Measurements from ENCODE around the gene FDXACB1.
A peak's percentile ranks its signal among the peaks of the same experiment; 100 is the strongest.

The FDXACB1 gene

DNA sequence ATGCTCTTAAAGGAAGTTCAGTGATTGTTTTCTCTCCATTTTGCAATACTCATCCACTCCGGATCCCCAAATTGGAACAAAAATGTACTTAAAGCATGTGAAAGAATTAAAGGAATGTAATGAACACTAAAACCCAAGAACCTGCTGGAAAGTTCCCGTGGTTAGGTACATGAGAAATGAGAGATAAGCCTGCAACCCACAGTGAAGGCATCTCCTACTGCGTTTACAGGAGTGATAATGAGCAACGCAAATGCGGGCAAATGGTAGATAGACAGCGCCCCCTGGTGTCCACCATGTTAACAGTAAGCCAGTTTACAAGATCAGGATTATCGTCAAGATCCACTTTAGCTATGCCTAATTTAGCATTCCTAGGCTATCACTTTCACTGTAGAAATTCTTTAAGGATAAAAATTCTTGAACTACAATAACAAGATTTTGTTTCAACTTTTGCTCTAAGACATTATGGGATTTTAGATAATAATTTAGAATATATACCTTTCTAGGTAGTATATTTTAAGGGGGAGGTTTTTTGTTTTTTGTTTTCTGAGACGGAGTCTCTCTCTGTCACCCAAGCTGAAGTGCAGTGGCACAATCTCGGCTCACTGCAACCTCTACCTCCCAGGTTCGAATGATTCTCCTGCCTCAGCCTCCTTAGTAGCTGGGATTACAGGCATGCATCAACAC lies 37.5 kb downstream of the FDXACB1 start:
- peak; percentile 87 for DNase-seq

DNA sequence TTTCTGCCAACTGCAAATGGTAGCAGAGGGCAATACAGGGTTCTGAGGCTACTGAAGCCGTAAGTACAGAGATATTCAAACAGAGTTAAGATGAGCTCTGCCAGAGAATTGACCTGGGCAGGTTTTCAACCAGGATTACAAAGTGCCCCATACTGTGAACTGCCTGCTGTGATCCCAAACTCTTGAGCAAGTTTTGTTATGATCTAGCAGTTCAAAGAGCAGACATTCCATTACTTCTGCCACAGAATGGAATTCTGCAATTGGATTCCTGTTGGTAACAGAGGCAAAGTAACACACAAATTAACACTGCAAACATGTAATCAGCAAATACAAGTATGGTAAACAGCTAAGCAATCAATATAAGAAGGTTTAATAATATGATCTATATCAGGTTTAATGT lies 38.8 kb downstream of the FDXACB1 start:
- no peak for DNase-seq

DNA sequence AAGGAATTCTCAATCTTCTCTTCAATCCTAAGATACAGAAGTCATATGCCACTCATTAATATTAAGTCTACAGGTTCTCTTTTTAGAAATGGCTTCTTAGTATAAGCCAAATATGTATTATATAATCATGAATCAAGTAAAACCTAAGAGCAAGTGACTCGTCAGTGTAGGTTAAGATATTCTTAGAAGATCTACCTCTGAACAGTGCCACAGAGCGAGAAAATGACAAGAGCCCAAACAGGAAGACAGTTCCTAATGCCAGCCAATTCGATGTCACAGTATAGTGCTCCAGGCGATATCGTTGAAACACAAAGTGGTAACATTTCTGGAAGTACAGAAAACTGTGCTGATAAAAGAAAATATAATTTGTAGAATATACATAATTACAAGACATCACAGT lies 40.9 kb downstream of the FDXACB1 start:
- no peak for DNase-seq

DNA sequence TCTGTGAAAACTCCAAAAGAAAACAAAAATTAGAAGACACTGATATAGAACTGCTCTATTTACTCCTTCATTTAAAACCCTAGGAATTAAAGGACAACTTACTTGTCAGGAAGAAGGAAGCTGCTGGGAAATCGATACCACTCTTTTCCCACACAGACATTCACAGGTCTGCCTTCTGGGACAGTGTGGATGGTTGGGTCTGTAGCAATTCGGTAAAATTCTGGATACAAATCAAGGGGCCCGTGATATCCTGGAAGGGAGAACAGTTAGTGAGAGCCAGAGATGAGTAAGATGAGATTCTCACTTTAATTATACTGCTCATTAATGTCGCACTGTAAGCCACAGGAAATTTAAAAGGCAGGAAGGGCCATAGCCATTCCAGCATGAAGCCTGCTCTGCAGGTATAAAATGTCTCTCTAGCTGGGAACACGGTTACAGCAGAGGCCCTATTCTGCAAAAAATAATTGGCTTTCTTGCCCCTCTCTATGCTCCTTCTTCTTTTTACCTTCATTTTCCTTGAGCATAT lies 41.5 kb downstream of the FDXACB1 start:
- DNase-seq = no peak

DNA sequence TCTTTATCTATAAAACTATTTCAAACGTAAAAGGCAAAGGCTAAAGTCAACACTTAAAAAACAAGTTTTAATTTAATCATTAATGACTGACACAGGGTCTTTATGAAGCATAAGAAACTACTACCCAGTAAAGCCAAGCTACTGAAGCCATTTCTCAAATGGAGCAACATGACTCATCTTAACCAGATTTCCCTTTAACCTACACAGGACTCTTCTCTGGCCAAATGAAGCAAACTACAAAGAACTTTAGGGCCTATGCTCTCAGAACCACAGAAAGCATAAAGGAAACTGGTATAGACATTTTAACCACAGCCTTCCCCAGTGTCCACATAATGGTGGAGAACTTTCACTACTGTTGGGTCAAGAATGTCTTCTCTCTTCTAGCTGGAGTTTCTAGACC lies 42.2 kb downstream of the FDXACB1 start:
- no peak for DNase-seq

DNA sequence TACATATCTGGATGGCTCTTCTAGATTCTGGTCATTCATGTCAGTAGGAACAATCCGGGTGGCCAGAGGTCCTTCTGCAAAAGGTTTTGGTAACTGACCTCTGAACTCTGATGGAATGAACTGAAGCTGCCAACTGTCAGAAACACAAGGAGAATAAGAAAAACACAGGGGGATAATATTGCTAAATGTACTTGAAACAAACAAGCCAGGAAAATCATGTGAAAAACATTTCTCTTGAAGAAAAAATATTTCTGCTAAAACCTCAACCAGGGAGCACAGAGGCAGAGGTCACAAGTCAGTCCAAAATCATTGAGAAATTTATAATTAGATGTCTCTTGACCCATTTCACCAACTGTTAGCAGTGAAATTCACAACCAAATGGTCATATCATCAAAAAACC lies 42.8 kb downstream of the FDXACB1 start:
- DNase-seq = no peak

DNA sequence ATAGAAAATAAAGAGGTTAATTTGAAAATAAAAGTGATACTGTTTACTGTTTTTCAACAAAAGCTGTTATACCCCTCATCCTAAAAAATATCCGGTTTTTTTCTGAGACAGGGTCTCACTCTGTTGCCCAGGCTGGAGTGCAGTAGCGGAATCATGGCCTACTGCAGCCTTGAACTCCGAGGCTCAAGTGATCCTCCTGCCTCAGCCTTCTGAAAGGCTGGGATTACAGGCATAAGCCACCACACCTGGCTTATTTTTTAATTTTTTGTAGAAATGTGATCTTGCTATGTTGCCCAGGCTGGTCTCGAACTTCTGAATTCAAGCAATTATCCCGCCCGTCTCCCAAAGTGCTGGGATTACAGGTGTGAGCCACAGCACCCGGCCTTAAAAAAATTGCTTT lies 43.3 kb downstream of the FDXACB1 start:
- no peak for DNase-seq

DNA sequence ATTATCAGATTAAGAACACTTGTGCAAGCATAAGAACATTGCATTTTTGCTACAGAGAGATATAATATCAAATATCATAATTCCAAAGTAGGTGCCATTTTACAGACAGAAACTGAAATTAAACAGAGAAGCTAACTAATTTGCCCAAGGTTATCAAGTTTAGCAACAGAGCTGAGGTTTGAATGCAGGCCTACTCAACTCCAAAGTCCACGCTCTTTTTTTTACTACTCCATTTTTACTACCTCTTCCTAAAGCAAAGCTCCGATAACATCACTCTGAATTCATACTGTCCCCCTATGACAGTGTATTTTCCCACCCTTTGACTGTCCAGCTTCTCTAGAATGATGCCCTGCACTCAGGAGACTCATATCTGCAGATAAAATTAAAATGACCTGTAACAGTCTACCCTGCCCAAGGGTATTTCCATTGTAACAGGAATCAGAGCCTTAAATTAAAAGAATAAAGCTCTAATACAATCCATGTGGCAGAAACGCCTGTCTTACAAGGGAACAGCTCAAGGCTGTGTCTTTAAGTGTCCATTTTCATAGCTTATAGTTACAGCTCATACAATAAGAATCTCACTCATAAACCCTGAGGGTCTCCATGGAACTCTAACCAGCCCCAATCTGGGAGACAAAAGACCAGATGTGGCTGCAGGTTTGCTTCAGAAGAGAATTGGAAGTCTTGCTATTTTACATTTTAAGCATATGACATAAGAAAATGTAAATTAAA lies 44.4 kb downstream of the FDXACB1 start:
- DNase-seq = no peak

DNA sequence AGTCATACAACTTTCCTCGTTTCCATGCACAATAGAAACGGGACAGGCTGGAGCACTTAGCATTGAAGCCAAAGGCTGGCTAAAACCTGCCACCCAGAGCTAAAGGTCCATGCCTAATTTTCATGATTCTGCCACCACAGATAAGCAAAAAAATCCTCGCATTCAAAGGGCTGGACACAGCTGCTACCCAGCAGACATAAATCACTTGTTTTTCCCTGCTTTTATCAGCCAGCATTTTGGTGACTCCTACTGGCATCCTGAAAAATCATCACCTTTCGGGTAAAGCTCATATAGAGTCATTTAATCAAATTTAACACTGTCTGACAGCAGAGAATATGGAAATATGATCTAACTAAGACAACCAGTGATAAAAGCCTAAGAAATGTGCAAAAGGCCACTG lies 45.4 kb downstream of the FDXACB1 start:
- no peak for DNase-seq

DNA sequence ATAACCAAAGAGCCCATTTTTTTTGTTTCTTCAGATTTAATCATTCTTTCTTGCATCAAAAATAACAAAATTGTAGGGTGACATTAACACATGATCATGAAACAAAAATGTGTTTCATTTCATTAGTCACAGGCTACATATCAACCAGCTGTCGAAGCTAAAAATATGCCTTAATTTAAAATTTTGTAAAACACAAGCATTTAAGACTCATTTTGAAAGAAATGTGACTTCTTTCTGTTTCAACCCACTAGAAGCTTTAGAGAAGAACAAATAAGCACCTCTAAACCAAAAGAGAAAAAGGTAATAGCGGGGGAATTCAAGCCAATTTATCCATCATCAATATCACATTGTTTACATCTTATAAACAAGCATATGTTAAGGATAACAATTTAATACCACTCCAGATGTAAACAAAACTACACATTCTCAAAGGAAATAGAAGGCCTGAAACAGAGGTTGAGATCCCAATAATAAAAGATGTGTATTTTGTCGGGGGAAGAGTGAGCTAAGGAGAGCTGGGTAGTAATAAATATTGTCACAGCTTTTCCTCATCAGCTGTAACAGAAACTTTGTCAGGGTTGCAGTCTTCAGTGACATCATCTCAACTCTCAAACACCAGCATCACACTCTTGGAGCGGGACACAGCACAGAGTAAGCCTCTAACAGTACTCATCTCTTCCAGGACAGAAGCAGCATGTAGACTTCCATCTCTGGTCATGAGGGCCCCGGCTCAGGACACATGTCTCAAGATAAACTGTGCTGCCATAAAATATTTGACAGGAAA lies 49.6 kb downstream of the FDXACB1 start:
- no peak for DNase-seq

DNA sequence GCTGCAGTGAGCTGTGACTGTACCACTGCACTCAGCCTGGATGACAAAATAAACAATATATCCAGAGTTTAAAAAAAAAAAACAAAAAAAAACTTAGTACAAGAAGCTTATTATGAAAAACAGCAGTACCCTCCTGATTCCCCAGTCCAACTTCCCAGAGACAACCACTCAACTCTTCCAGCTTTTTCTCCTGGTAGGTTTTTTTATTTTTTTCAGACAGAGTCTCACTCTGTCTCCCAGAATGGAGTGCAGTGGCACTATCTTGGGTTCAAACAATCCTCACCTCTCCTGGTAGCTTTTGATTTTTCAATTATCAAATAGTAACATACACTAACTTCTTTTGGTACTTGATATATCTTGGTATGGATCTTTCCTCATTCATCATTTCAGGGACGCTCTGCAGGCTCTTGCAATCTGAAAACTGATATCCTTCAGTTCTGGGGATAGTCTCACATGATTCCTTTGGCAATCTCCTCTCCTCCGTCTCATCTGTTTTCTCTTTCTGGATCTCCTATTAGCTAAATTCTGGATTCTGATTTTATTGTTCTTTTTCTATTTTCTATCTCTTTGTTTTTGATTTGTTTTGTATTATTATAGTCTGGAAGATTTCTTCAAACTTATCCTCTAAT lies 52.5 kb downstream of the FDXACB1 start:
- DNase-seq = no peak

All from activated gamma-delta T cell treated with Interleukin-2 at 50 U/mL for 16 hours (primary cell).